HG02970 (cell line): ENCODE measurements around the gene OR10R2.
"Not testable (repeated sequence)": the region's sequence is repeated elsewhere in the genome, so short reads cannot be mapped to it uniquely, and the experiment has no call there.

Experiments
- ATAC-seq: cut with Tn5 transposase; IDR thresholded peaks from one replicate; pipeline ENCODE4 v1.9.1; 2021; ENCODE audit warnings: mild to moderate bottlenecking, moderate library complexity, moderate number of reproducible peaks; ENCODE audit not compliant: unreplicated experiment, low FRiP score

The OR10R2 gene

GRCh38 chr1:158471920-158472319 is at the start of gene OR10R2:
Gene OR10R2 (plus strand): TSS chr1:158472220. CDS start chr1:158472326, 106 bp downstream.
- no peak for ATAC-seq

- ATAC-seq, result no peak
These were observed 47.0 kb upstream of the OR10R2 start for GRCh38 chr1:158425027-158425426.

GRCh38 chr1:158426137-158426536 is 45.9 kb upstream of the OR10R2 start, which contains the start of gene OR10K2:
Gene OR10K2 (minus strand): TSS chr1:158426237. CDS start chr1:158420866, 5,371 bp downstream.
- no peak for ATAC-seq

- not testable (repeated sequence) for ATAC-seq
These were observed 41.9 kb upstream of the OR10R2 start for GRCh38 chr1:158430163-158430562.

GRCh38 chr1:158434741-158435140 is 37.3 kb upstream of the OR10R2 start:
- ATAC-seq, result no peak

GRCh38 chr1:158445376-158445775 is 26.6 kb upstream of the OR10R2 start:
- ATAC-seq, result no peak

- no peak for ATAC-seq
These were observed 17.5 kb upstream of the OR10R2 start for GRCh38 chr1:158454537-158454936.

GRCh38 chr1:158457246-158457645 is 14.8 kb upstream of the OR10R2 start:
- ATAC-seq, result no peak

GRCh38 chr1:158458263-158458662 is 13.8 kb upstream of the OR10R2 start:
- no peak for ATAC-seq

GRCh38 chr1:158461534-158461933 is 10.5 kb upstream of the OR10R2 start, which contains the start of gene OR10K1:
Gene OR10K1 (plus strand): TSS chr1:158461834. CDS start chr1:158465562, 3,728 bp downstream.
- no peak for ATAC-seq

GRCh38 chr1:158485455-158485854 is 13.4 kb downstream of the OR10R2 start:
- no peak for ATAC-seq

- no peak for ATAC-seq
These were observed 19.3 kb downstream of the OR10R2 start for GRCh38 chr1:158491316-158491715.

- ATAC-seq, result no peak
These were observed 21.0 kb downstream of the OR10R2 start for GRCh38 chr1:158493054-158493453.

- no peak for ATAC-seq
These were observed 22.8 kb downstream of the OR10R2 start for GRCh38 chr1:158494796-158495195.

- ATAC-seq, result no peak
These were observed 24.4 kb downstream of the OR10R2 start for GRCh38 chr1:158496374-158496773.

GRCh38 chr1:158506369-158506987 is 34.5 kb downstream of the OR10R2 start:
- ATAC-seq, result no peak

GRCh38 chr1:158507511-158507910 is 35.5 kb downstream of the OR10R2 start:
- ATAC-seq, result no peak

- ATAC-seq, result no peak
These were observed 37.6 kb downstream of the OR10R2 start for GRCh38 chr1:158509471-158510156.

GRCh38 chr1:158516966-158517365 is 44.9 kb downstream of the OR10R2 start:
- no peak for ATAC-seq

GRCh38 chr1:158520021-158520420 is 48.0 kb downstream of the OR10R2 start:
- no peak for ATAC-seq

- no peak for ATAC-seq
These were observed 49.1 kb downstream of the OR10R2 start for GRCh38 chr1:158520955-158521665.
